ENCODE measurements around the gene FBXO42.
"Not testable (repeated sequence)": the region's sequence is repeated elsewhere in the genome, so short reads cannot be mapped to it uniquely, and the experiment has no call there.

Gene FBXO42

DNA sequence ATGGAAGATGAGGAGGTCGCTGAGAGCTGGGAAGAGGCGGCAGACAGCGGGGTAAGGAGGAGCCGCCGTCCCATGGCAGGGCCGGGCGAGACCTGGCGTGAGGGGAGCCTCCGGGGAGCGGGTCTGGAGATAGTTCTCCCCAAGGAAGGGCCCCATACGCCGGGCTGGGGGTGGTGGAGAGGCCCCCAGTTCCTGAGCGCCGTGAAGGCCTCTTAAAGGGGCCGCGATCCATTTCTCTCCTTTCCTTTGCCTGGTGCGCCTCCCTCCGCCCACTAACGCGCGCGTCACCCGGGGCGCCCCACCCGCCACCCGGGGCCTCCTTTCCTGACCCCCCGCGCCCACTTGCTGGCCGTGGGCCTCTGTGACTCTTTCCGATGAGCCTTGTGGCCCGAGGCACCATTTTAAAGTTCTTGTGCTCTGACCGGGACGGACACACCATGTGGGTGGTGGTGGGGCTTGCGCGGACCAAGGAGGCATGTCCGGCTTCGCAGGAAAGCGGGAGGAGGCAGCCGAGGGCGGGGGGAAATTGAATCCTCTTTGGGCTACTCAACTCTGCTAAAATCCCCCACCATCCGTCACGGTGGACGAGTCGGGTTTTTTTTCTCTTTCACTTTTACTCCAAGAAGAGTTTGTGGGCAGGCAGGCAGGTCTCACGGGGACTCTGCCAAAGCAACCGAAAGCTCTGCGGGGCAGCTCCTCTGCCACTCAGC, 15.1 kb upstream of the FBXO42 start:
- peaks cover 0 to 19% (median 11%) of the 10 kb centered on the region in 11 experiments; a peak in 17 of 22 replicates for H3K36me3 ChIP-seq
- H3K27ac ChIP-seq, result peak overlapping the region; percentile 94 to 98 (median 96)
- H4K20me1 ChIP-seq, result peaks cover 44 to 52% (median 47%) of the 10 kb centered on the region in 11 experiments; a peak in 21 of 22 replicates
- TF ChIP-seq Cebpa-rat (IDR thresholded peaks at IDR 0.05), result no peak
- no peaks in the 10 kb centered on the region for H3K27me3 ChIP-seq
- peaks cover 52 to 78% (median 72%) of the 10 kb centered on the region in 10 experiments for H3K4me1 ChIP-seq
- H3K9me3 ChIP-seq (replicated peaks in 1 of 11), result no peaks in the 10 kb centered on the region
- peak overlapping the region; percentile 80 to 98 (median 92) for H3K4me2 ChIP-seq
- H3K9ac ChIP-seq, result peak overlapping the region; percentile 94 to 99 (median 96)
- peak overlapping the region; percentile 73 to 88 (median 83) for H3K4me3 ChIP-seq

DNA sequence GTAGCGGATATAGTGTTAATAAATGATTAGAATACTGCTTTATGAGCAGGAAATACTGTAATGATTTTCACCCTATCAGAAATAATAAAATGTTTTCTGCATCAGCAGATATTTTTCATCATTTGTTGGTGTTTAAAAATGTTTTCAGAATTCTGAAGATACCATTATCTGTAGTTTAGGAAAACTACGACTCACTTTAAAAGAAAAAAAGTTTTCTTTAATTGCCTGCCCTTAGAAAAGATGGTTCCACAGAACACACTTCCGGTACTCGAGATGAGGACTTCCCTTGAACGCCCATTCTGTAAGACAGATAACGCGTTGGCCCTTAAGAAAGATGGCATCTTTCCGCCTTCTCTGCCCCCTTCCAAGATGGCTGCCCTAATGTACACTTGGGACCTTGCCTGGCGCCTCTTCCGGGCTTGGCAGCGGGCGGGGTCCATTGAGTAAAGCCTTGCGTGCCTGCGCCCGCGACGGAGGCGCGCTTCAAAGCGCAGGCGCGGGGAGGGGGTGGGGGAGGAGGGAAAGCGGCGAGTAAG, 14.5 kb upstream of the FBXO42 start, which contains the start of gene SZRD1:
Gene SZRD1, plus strand, starts transcription at position 521 of the 536 bp plus-strand sequence. CDS start 16 bp downstream, outside the sequence.
- Histone ChIP-seq H3K36me3 (peaks cover 0 to 13% (median 8%) of the 10 kb centered on the region in 11 experiments; a peak in 7 of 22 replicates), H3K27me3 (no peaks in the 10 kb centered on the region), H3K4me1 (peaks cover 52 to 72% (median 66%) of the 10 kb centered on the region in 10 experiments), H3K4me2 (peak within 1 kb of the TSS; percentile 80 to 98 (median 92)), H3K4me3 (peak within 1 kb of the TSS; percentile 73 to 88 (median 83)), H3K9me3 (replicated peaks in 1 of 11) (no peaks in the 10 kb centered on the region), H4K20me1 (peaks cover 37 to 45% (median 41%) of the 10 kb centered on the region in 11 experiments; a peak in 21 of 22 replicates), H3K9ac (peak within 1 kb of the TSS; percentile 94 to 99 (median 96)), H3K27ac (peak within 1 kb of the TSS; percentile 94 to 98 (median 96))
- no peak for TF ChIP-seq Cebpa-rat (IDR thresholded peaks at IDR 0.05)

DNA sequence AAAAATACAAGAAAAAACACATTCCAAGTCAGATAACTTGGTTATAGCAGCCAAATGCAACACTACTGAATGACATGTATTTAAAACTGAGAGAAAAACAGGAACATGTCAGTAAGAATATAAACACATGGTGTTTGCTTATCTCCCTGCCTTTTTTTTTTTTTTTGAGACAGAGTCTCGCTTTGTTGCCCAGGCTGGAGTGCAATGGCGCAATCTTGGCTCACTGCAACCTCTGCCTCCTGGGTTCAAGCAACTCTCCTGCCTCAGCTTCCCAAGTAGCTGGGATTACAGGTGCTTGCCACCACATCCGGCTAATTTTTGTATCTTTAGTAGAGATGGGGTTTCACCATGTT, 12.8 kb upstream of the FBXO42 start:
- Histone ChIP-seq H3K27ac (peak overlapping the region in 10 of 11 experiments; percentile 55 to 98 (median 96); a peak in 20 of 22 replicates), H3K4me2 (peak overlapping the region; percentile 56 to 89 (median 81); a peak in 21 of 22 replicates)
- peak in 4 of 11 experiments; percentile 27 to 49 (median 32); a peak in 4 of 22 replicates for TF ChIP-seq Cebpa-rat (IDR thresholded peaks at IDR 0.05)

DNA sequence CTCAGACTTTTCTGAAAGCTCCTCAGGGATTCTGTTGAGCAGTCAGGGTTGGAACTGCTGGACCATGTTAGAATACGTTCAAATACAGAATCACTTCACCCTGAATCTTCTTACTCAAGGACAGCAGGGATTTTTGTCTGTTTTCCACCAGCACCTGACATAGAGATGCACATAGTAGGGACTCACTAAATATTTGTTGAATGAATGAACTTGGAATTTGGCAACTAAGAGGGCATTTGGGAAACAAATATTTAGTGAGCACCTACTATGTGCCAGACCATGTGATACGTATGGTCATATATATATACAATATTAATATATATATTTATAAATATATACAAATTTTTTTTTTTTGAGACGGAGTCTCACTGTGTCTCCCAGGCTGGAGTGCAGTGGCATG, 4.6 kb upstream of the FBXO42 start:
- no peak overlapping the region for H3K4me3 ChIP-seq
- H3K9ac ChIP-seq, result no peak overlapping the region
- no peaks in the 10 kb centered on the region for H3K36me3 ChIP-seq
- H3K27ac ChIP-seq, result no peak overlapping the region
- no peak for TF ChIP-seq Cebpa-rat (IDR thresholded peaks at IDR 0.05)
- H3K27me3 ChIP-seq, result no peaks in the 10 kb centered on the region
- H3K9me3 ChIP-seq (replicated peaks in 1 of 11), result no peaks in the 10 kb centered on the region
- H3K4me1 ChIP-seq, result peaks cover 5 to 24% (median 20%) of the 10 kb centered on the region in 10 experiments
- H4K20me1 ChIP-seq, result peaks cover 0 to 2% (median 0%) of the 10 kb centered on the region in 11 experiments; a peak in 3 of 22 replicates
- H3K4me2 ChIP-seq, result no peak overlapping the region

More for the DNA sequence above, 12.8 kb upstream of the FBXO42 start:
- H3K9me3 ChIP-seq (replicated peaks in 1 of 11); H3K27me3 ChIP-seq; H3K4me3 ChIP-seq; H3K36me3 ChIP-seq: not testable (repeated sequence)
- peaks cover 21 to 29% (median 24%) of the 10 kb centered on the region in 11 experiments; a peak in 21 of 22 replicates for H4K20me1 ChIP-seq
- peaks cover 41 to 56% (median 50%) of the 10 kb centered on the region in 10 experiments for H3K4me1 ChIP-seq
- H3K9ac ChIP-seq, result peak overlapping the region in 7 of 11 experiments; percentile 52 to 73 (median 65); a peak in 10 of 22 replicates

DNA sequence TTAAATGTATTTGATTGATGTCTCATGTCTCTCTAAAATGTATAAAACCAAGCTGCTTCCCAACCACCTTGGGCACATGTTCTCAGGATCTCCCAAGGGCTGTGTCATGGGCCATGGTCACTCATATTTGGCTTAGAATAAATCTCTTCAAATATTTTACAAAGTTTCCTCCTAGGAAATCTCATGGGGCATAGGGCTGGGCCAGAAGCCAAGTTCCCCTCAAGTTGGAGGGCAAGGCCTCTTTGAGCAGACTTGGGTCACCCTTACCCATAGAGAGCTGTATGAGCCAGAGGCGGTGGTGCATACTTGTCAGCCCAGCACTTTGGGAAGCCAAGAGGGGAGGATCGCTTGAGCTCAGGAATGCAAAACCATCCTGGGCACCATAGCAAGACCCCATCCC, 2.3 kb upstream of the FBXO42 start:
- H3K4me2 ChIP-seq, result peak overlapping the region in 6 of 11 experiments; percentile 9 to 21 (median 14); a peak in 5 of 22 replicates
- no peaks in the 10 kb centered on the region for H3K27me3 ChIP-seq
- H3K4me1 ChIP-seq, result peaks cover 17 to 39% (median 34%) of the 10 kb centered on the region in 10 experiments
- H3K9me3 ChIP-seq (replicated peaks in 1 of 11), result no peaks in the 10 kb centered on the region
- peaks cover 11 to 24% (median 14%) of the 10 kb centered on the region in 11 experiments; a peak in 19 of 22 replicates for H4K20me1 ChIP-seq
- H3K9ac ChIP-seq, result no peak overlapping the region
- TF ChIP-seq Cebpa-rat (IDR thresholded peaks at IDR 0.05), result no peak
- no peak overlapping the region for H3K27ac ChIP-seq
- H3K4me3 ChIP-seq, result no peak overlapping the region
- peaks cover 0 to 3% (median under 1%) of the 10 kb centered on the region in 11 experiments; a peak in 4 of 22 replicates for H3K36me3 ChIP-seq

DNA sequence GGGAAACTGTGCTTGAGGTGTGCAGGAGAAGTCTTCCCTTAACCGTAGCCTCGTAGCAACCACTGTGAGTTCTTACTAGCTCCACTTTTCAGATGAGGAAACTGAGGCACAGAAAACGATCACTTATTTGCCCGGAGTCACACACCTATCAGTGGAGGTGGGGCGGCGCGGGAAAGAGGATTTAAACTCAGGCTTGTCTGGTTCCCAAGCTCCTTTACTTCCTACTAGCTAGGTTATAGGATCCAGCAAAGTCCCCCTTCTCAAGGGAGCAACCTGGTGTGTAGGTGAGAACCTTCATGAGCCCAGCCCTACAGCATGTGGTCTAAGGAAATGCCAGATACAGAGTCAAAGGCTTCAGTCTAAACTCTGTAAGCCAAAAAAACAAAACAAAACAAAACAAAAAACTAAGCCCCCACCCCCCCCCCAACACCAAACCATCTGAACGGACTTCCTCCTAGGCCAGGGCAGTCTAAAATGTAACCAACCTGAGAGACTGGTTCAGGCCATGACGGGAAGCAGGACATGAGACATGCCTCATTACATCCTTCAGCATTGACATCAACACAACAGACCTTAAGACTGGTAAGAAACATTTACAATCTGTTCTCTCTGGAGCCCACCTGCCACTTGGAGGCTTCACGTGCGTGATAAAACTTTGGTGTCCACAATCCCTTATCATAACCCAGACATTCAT, 709 bp upstream of the FBXO42 start:
- peak overlapping the region; percentile 80 to 96 (median 88) for H3K4me2 ChIP-seq
- peaks cover 26 to 40% (median 30%) of the 10 kb centered on the region in 11 experiments; a peak in 21 of 22 replicates for H4K20me1 ChIP-seq
- H3K9me3 ChIP-seq (replicated peaks in 1 of 11), result no peaks in the 10 kb centered on the region
- peak overlapping the region; percentile 81 to 99 (median 92) for H3K4me3 ChIP-seq
- no peaks in the 10 kb centered on the region for H3K27me3 ChIP-seq
- peak overlapping the region; percentile 90 to 98 (median 96) for H3K9ac ChIP-seq
- TF ChIP-seq Cebpa-rat (IDR thresholded peaks at IDR 0.05), result no peak
- peaks cover 33 to 47% (median 43%) of the 10 kb centered on the region in 10 experiments for H3K4me1 ChIP-seq
- peaks cover 0 to 10% (median 3%) of the 10 kb centered on the region in 11 experiments; a peak in 5 of 22 replicates for H3K36me3 ChIP-seq
- peak overlapping the region; percentile 87 to 98 (median 94) for H3K27ac ChIP-seq

DNA sequence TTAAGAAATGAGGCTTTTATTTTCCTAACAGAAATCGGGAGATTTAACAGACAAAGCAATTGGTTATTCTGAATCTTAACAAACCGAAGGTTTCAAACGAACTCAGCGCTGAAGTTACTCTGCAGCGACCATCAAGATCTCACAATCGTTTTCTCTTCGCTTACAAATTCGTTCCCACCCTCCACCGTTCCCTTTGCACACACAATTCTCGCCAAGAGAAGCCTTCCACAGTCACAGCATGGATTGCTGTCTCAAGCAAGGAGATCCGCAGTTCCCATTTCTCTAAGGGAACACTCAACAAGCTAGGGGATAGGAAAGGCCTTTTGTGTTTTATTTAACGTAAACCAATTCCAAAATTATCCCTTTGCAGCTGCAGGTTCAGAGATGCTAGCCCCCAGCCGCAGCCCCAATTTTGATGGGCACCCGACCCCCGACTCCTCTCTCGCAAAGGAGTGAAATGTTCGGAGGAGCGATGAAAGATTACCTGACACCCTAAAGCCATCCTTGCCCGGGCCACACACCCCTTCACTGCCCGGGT, 755 bp downstream of the FBXO42 start:
- peaks cover 0 to 15% (median 4%) of the 10 kb centered on the region in 11 experiments; a peak in 7 of 22 replicates for H3K36me3 ChIP-seq
- peak overlapping the region; percentile 79 to 96 (median 88) for H3K4me2 ChIP-seq
- peaks cover 42 to 54% (median 47%) of the 10 kb centered on the region in 10 experiments for H3K4me1 ChIP-seq
- peaks cover 34 to 55% (median 45%) of the 10 kb centered on the region in 11 experiments; a peak in 21 of 22 replicates for H4K20me1 ChIP-seq
- H3K27ac ChIP-seq, result peak overlapping the region; percentile 87 to 98 (median 94)
- peak overlapping the region; percentile 81 to 99 (median 92) for H3K4me3 ChIP-seq
- H3K27me3 ChIP-seq, result no peaks in the 10 kb centered on the region
- no peak for TF ChIP-seq Cebpa-rat (IDR thresholded peaks at IDR 0.05)
- H3K9ac ChIP-seq, result peak overlapping the region; percentile 90 to 98 (median 96)
- H3K9me3 ChIP-seq (replicated peaks in 1 of 11), result no peaks in the 10 kb centered on the region

DNA sequence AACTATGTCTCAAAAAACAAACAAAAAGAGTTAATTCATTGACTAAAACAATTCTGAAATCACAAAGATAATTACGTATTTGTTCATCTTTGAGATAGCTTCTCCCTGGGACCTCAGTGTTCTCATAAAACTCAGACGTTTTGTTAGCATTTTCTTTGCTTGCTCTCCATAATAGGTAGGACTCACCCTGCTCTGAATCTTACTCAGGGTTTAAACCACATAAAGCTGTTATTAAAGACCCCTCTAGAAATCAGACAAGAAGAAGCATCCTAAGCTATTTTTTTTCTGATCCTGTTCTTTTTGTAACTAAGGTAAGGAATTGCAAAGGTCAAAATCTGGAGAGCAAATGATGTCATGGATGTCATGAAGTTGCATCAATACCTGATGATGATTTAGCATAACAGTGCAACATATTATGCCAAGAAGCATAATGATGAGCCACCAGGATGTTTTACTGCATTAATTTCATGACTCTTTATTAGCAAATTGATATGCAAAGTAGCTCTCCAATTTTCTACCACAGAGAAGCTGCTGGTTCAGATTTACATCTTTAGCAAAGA, 2.4 kb downstream of the FBXO42 start:
- H3K27ac ChIP-seq, result peak overlapping the region in 2 of 11 experiments; percentile 65 to 98; a peak in 4 of 22 replicates
- H3K9me3 ChIP-seq (replicated peaks in 1 of 11), result no peaks in the 10 kb centered on the region
- H3K36me3 ChIP-seq, result peaks cover 0 to 19% (median 7%) of the 10 kb centered on the region in 11 experiments; a peak in 8 of 22 replicates
- H3K9ac ChIP-seq, result peak overlapping the region in 4 of 11 experiments; percentile 40 to 98 (median 94); a peak in 4 of 22 replicates
- H3K4me3 ChIP-seq, result peak overlapping the region in 3 of 10 experiments; percentile 81 to 99 (median 96); a peak in 4 of 20 replicates
- no peak for TF ChIP-seq Cebpa-rat (IDR thresholded peaks at IDR 0.05)
- peak overlapping the region; percentile 79 to 96 (median 88) for H3K4me2 ChIP-seq
- H3K4me1 ChIP-seq, result peaks cover 39 to 55% (median 46%) of the 10 kb centered on the region in 10 experiments
- peaks cover 37 to 70% (median 60%) of the 10 kb centered on the region in 11 experiments; a peak in 21 of 22 replicates for H4K20me1 ChIP-seq
- H3K27me3 ChIP-seq, result no peaks in the 10 kb centered on the region
